Activated T-cell treated with anti-CD3 and anti-CD28 coated beads, Interleukin-2, amount 50 U/mL, for 24 hours (primary cell): ENCODE measurements around the gene FGD4.

ENCODE experiments used
- DNase-seq: peaks from one replicate; pipeline ENCODE4 v3.0.0-alpha.2; 2020
- H3K27ac Mint-ChIP-seq: 2 replicates; pipeline ENCODE4 v1.8.0; 2020; ENCODE audit warnings: mild to moderate bottlenecking, mixed read lengths
- H3K27me3 Mint-ChIP-seq: 2 replicates; pipeline ENCODE4 v1.8.0; 2020; ENCODE audit warnings: mixed read lengths
- H3K36me3 Mint-ChIP-seq: 2 replicates; pipeline ENCODE4 v1.8.0; 2020; ENCODE audit warnings: low read depth, mixed read lengths
- H3K4me1 Mint-ChIP-seq: 2 replicates; pipeline ENCODE4 v1.8.0; 2020; ENCODE audit warnings: low read depth, mixed read lengths
- H3K4me3 Mint-ChIP-seq: 2 replicates; pipeline ENCODE4 v1.8.0; 2020; ENCODE audit warnings: mild to moderate bottlenecking, moderate library complexity, mixed read lengths
- H3K9me3 Mint-ChIP-seq: 2 replicates; pipeline ENCODE4 v1.8.0; 2020; ENCODE audit warnings: mixed read lengths

Gene FGD4

GRCh38 chr12:32585680-32586079 is 186.3 kb downstream of the FGD4 start:
- peaks cover 51% of the 10 kb centered on the region for H3K4me1 Mint-ChIP-seq
- DNase-seq: no peak
- H3K27me3 Mint-ChIP-seq: no peaks in the 10 kb centered on the region
- H3K4me3 Mint-ChIP-seq: no peak overlapping the region
- no peaks in the 10 kb centered on the region for H3K9me3 Mint-ChIP-seq
- no peak overlapping the region for H3K27ac Mint-ChIP-seq
- H3K36me3 Mint-ChIP-seq: no peaks in the 10 kb centered on the region

- H3K27me3 Mint-ChIP-seq: no peaks in the 10 kb centered on the region
- no peaks in the 10 kb centered on the region for H3K9me3 Mint-ChIP-seq
- no peak for DNase-seq
- H3K4me3 Mint-ChIP-seq: no peak overlapping the region
- no peak overlapping the region for H3K27ac Mint-ChIP-seq
- peaks cover 51% of the 10 kb centered on the region for H3K4me1 Mint-ChIP-seq
- no peaks in the 10 kb centered on the region for H3K36me3 Mint-ChIP-seq
Observed at GRCh38 chr12:32586390-32586789, 187.0 kb downstream of the FGD4 start.

- no peak overlapping the region for H3K27ac Mint-ChIP-seq
- H3K4me1 Mint-ChIP-seq: peaks cover 45% of the 10 kb centered on the region
- no peak for DNase-seq
- H3K9me3 Mint-ChIP-seq: no peaks in the 10 kb centered on the region
- H3K36me3 Mint-ChIP-seq: no peaks in the 10 kb centered on the region
- no peaks in the 10 kb centered on the region for H3K27me3 Mint-ChIP-seq
- no peak overlapping the region for H3K4me3 Mint-ChIP-seq
Observed at GRCh38 chr12:32587581-32588495, 188.5 kb downstream of the FGD4 start.

GRCh38 chr12:32588604-32589003 is 189.2 kb downstream of the FGD4 start:
- Mint-ChIP-seq H3K27ac (no peak overlapping the region), H3K4me3 (no peak overlapping the region), H3K36me3 (no peaks in the 10 kb centered on the region), H3K27me3 (no peaks in the 10 kb centered on the region), H3K4me1 (peaks cover 41% of the 10 kb centered on the region), H3K9me3 (no peaks in the 10 kb centered on the region)
- no peak for DNase-seq

- no peak for DNase-seq
- no peak overlapping the region for H3K4me3 Mint-ChIP-seq
- peaks cover 36% of the 10 kb centered on the region for H3K4me1 Mint-ChIP-seq
- H3K36me3 Mint-ChIP-seq: no peaks in the 10 kb centered on the region
- peak overlapping the region; percentile 35 for H3K27ac Mint-ChIP-seq
- no peaks in the 10 kb centered on the region for H3K9me3 Mint-ChIP-seq
- no peaks in the 10 kb centered on the region for H3K27me3 Mint-ChIP-seq
Observed at GRCh38 chr12:32589165-32589865, 190.0 kb downstream of the FGD4 start.

GRCh38 chr12:32595251-32595650 is 195.9 kb downstream of the FGD4 start:
- Mint-ChIP-seq H3K36me3 (no peaks in the 10 kb centered on the region), H3K9me3 (no peaks in the 10 kb centered on the region), H3K4me1 (peaks cover 3% of the 10 kb centered on the region), H3K27me3 (no peaks in the 10 kb centered on the region), H3K4me3 (no peak overlapping the region), H3K27ac (no peak overlapping the region)
- DNase-seq: no peak

GRCh38 chr12:32596030-32596429 is 196.7 kb downstream of the FGD4 start:
- Mint-ChIP-seq H3K36me3 (no peaks in the 10 kb centered on the region), H3K4me1 (no peaks in the 10 kb centered on the region), H3K9me3 (no peaks in the 10 kb centered on the region), H3K4me3 (no peak overlapping the region), H3K27me3 (no peaks in the 10 kb centered on the region), H3K27ac (no peak overlapping the region)
- no peak for DNase-seq

GRCh38 chr12:32598688-32599087 is 199.3 kb downstream of the FGD4 start:
- no peak overlapping the region for H3K27ac Mint-ChIP-seq
- no peaks in the 10 kb centered on the region for H3K36me3 Mint-ChIP-seq
- no peak overlapping the region for H3K4me3 Mint-ChIP-seq
- H3K27me3 Mint-ChIP-seq: no peaks in the 10 kb centered on the region
- no peak for DNase-seq
- no peaks in the 10 kb centered on the region for H3K4me1 Mint-ChIP-seq
- no peaks in the 10 kb centered on the region for H3K9me3 Mint-ChIP-seq

GRCh38 chr12:32600681-32601080 is 201.3 kb downstream of the FGD4 start:
- Mint-ChIP-seq H3K27me3 (no peaks in the 10 kb centered on the region), H3K27ac (no peak overlapping the region), H3K36me3 (no peaks in the 10 kb centered on the region), H3K4me1 (peaks cover 9% of the 10 kb centered on the region), H3K9me3 (no peaks in the 10 kb centered on the region), H3K4me3 (no peak overlapping the region)
- DNase-seq: no peak

GRCh38 chr12:32603071-32603470 is 203.7 kb downstream of the FGD4 start:
- DNase-seq: no peak
- Mint-ChIP-seq H3K4me3 (no peak overlapping the region), H3K9me3 (no peaks in the 10 kb centered on the region), H3K27ac (no peak overlapping the region), H3K36me3 (no peaks in the 10 kb centered on the region), H3K27me3 (no peaks in the 10 kb centered on the region), H3K4me1 (peaks cover 9% of the 10 kb centered on the region)

GRCh38 chr12:32603858-32604257 is 204.5 kb downstream of the FGD4 start:
- DNase-seq: no peak
- Mint-ChIP-seq H3K27me3 (no peaks in the 10 kb centered on the region), H3K4me1 (peaks cover 9% of the 10 kb centered on the region), H3K36me3 (no peaks in the 10 kb centered on the region), H3K27ac (peak overlapping the region; percentile 50), H3K4me3 (no peak overlapping the region), H3K9me3 (no peaks in the 10 kb centered on the region)

- Mint-ChIP-seq H3K9me3 (no peaks in the 10 kb centered on the region), H3K27ac (no peak overlapping the region), H3K36me3 (no peaks in the 10 kb centered on the region), H3K27me3 (peaks cover 3% of the 10 kb centered on the region), H3K4me1 (peaks cover 9% of the 10 kb centered on the region), H3K4me3 (no peak overlapping the region)
- no peak for DNase-seq
Observed at GRCh38 chr12:32604565-32604964, 205.2 kb downstream of the FGD4 start.

- Mint-ChIP-seq H3K4me1 (peaks cover 9% of the 10 kb centered on the region), H3K27ac (no peak overlapping the region), H3K9me3 (no peaks in the 10 kb centered on the region), H3K4me3 (no peak overlapping the region), H3K27me3 (peaks cover 3% of the 10 kb centered on the region), H3K36me3 (no peaks in the 10 kb centered on the region)
- DNase-seq: no peak
Observed at GRCh38 chr12:32605326-32606095, 206.2 kb downstream of the FGD4 start.

GRCh38 chr12:32606443-32606842 is 207.1 kb downstream of the FGD4 start:
- no peaks in the 10 kb centered on the region for H3K36me3 Mint-ChIP-seq
- H3K27me3 Mint-ChIP-seq: peaks cover 3% of the 10 kb centered on the region
- H3K4me3 Mint-ChIP-seq: no peak overlapping the region
- no peak overlapping the region for H3K27ac Mint-ChIP-seq
- H3K4me1 Mint-ChIP-seq: peaks cover 9% of the 10 kb centered on the region
- no peak for DNase-seq
- no peaks in the 10 kb centered on the region for H3K9me3 Mint-ChIP-seq
